HG02623 (cell line): ENCODE measurements around the gene SFT2D1.

Experiments
- ATAC-seq: cut with Tn5 transposase; IDR thresholded peaks from one replicate; pipeline ENCODE4 v1.9.1; 2021; ENCODE audit warnings: moderate library complexity; ENCODE audit not compliant: unreplicated experiment

SFT2D1 gene

GRCh38 chr6:166308769-166309589, 33.4 kb downstream of the SFT2D1 start:
- ATAC-seq: no peak

- ATAC-seq: peak; percentile 38
These were observed 34.1 kb downstream of the SFT2D1 start, which contains the start of gene PRR18 for GRCh38 chr6:166308033-166308768. TSS of gene PRR18 (minus strand) at chr6:166308392. CDS start at chr6:166308142, 250 bp downstream.

- peak; percentile 24 for ATAC-seq
These were observed 35.0 kb downstream of the SFT2D1 start for GRCh38 chr6:166307082-166308032.

GRCh38 chr6:166306378-166307081, 35.8 kb downstream of the SFT2D1 start:
- no peak for ATAC-seq

GRCh38 chr6:166305562-166306117, 36.7 kb downstream of the SFT2D1 start:
- no peak for ATAC-seq

- ATAC-seq: no peak
These were observed 38.2 kb downstream of the SFT2D1 start for GRCh38 chr6:166304106-166304505.

GRCh38 chr6:166301611-166302529, 40.5 kb downstream of the SFT2D1 start:
- no peak for ATAC-seq

GRCh38 chr6:166300357-166300987, 41.9 kb downstream of the SFT2D1 start:
- ATAC-seq: no peak

GRCh38 chr6:166297606-166298005, 44.7 kb downstream of the SFT2D1 start:
- no peak for ATAC-seq

GRCh38 chr6:166296035-166296883, 46.1 kb downstream of the SFT2D1 start:
- ATAC-seq: no peak

GRCh38 chr6:166293731-166294584, 48.4 kb downstream of the SFT2D1 start:
- no peak for ATAC-seq

- no peak for ATAC-seq
These were observed 52.9 kb downstream of the SFT2D1 start for GRCh38 chr6:166289207-166290060.

- peak; percentile 96 for ATAC-seq
These were observed 55.5 kb downstream of the SFT2D1 start for GRCh38 chr6:166286839-166287271.

GRCh38 chr6:166285233-166285632, 57.1 kb downstream of the SFT2D1 start:
- no peak for ATAC-seq

GRCh38 chr6:166284640-166285039, 57.7 kb downstream of the SFT2D1 start:
- no peak for ATAC-seq
